K562 (cell line): ENCODE measurements around the gene CTXN1.

Experiments
- HNRNPUL1 ChIP-seq: fragments of 200-400 bp; formaldehyde crosslinking; IDR thresholded peaks from 2 replicates; pipeline ENCODE4 v1.6.1; 2017; ENCODE audit warnings: low read length
- MYC ChIP-seq, 2 experiments: fragments of 250-450 bp in 1 of 2; sonication (Bioruptor Pico) in 1 of 2; IDR thresholded peaks; 2 replicates each; pipeline versions ENCODE4 v1.5.1 to v1.6.1; 2012 to 2021; ENCODE audit warnings: low read depth in 2 of 2, borderline replicate concordance in 1 of 2, improper control_type of control experiment in 1 of 2, low read length in 1 of 2, mild to moderate bottlenecking in 1 of 2, moderate library complexity in 1 of 2
- ZBED1 ChIP-seq: IDR thresholded peaks from 2 replicates; pipeline ENCODE4 v1.6.1; 2014
- TF ChIP-seq, protein P1 (sequence below): IDR thresholded peaks from 3 replicates; pipeline ENCODE4 v1.6.1; 2011; ENCODE audit warnings: borderline replicate concordance, mild to moderate bottlenecking; ENCODE audit not compliant: insufficient read length, insufficient read depth

DNA sequence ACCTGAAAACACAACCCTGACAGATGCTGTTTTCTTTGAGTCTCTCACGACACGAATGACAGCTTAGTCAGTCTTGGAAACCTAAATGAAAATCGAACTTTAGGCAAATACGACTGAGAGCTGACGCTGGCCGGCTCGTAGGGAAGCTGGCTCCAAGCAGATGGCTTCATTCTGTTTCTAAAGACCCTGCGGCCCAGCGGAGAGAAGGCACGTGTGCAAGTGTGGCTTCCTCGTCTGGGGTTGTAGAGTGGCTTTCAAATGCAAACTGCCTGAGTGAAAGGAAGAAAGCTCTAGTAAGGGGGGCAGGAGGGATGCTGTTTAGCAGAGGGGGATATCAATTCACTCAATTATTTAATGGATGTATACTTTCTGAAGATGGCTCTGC, 43.6 kb upstream of the CTXN1 start:
- TF ChIP-seq ZBED1 = no peak
- no peak for TF ChIP-seq MYC (IDR thresholded peaks at IDR 0.05; ENCODE audit: low read depth, low read length)
- no peak for TF ChIP-seq MYC (CRISPR knock-in tag; IDR thresholded peaks at IDR 0.05; ENCODE audit: borderline replicate concordance, low read depth)
- no peak for TF ChIP-seq HNRNPUL1
- TF ChIP-seq, protein P1, sequence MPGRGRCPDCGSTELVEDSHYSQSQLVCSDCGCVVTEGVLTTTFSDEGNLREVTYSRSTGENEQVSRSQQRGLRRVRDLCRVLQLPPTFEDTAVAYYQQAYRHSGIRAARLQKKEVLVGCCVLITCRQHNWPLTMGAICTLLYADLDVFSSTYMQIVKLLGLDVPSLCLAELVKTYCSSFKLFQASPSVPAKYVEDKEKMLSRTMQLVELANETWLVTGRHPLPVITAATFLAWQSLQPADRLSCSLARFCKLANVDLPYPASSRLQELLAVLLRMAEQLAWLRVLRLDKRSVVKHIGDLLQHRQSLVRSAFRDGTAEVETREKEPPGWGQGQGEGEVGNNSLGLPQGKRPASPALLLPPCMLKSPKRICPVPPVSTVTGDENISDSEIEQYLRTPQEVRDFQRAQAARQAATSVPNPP = no peak
